Loucy (cell line): ENCODE measurements around the gene HIP1R.

Source experiments
- CTCF ChIP-seq: fragments of 200-600 bp; sonication (generic); conservative IDR thresholded peaks from 2 replicates; pipeline ENCODE4 v1.5.1; 2014; ENCODE audit warnings: mild to moderate bottlenecking, antibody characterized with exemption, low read length
- EZH2phosphoT487 ChIP-seq: fragments of 200-600 bp; IDR thresholded peaks from 2 replicates; pipeline ENCODE4 v1.6.1; 2018; ENCODE audit warnings: antibody characterized with exemption, mild to moderate bottlenecking, moderate library complexity, borderline replicate concordance

GRCh38 chr12:122869207-122869973, 34.1 kb downstream of the HIP1R start:
- TF ChIP-seq CTCF: no peak
- no peak for TF ChIP-seq EZH2phosphoT487
